ENCODE measurements around the gene ALOXE3.

DNA sequence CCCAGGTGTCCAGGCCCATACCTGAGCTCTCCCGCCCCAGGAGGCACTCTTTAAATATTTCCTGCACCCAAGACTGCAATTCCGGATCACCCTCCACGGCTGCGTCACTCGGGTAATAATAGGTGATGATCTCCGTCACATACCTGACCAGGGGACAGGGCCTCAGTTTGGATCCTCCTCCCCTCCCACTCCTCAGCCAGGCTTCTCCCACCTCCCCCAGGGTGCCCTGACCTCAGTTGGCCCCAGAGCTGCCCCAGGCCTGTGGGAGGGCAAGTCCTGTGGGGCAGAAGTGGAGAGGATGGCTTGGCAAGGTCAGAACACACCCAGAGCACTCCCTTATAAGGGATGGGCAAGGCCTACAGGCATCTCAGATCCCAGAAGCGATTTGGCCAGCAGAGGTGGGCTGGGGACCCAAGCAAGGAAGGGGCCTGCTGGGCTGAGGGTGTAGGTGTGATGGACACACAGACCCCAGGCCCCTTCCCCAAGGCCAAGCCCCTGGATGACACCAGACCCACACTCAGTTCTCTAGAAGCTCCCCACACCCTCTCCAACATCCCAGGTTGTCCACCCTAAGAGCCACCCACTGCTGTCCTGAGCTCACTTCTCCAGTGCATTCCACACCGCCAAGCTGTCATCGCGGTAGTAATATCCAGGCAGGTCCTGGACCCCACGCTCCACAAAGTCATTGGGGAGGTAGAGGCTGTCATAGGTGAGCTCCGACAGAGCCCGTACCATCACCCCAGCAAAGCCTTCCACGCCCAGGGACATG is 42.6 kb downstream of the ALOXE3 start:
- TF ChIP-seq, protein P1, sequence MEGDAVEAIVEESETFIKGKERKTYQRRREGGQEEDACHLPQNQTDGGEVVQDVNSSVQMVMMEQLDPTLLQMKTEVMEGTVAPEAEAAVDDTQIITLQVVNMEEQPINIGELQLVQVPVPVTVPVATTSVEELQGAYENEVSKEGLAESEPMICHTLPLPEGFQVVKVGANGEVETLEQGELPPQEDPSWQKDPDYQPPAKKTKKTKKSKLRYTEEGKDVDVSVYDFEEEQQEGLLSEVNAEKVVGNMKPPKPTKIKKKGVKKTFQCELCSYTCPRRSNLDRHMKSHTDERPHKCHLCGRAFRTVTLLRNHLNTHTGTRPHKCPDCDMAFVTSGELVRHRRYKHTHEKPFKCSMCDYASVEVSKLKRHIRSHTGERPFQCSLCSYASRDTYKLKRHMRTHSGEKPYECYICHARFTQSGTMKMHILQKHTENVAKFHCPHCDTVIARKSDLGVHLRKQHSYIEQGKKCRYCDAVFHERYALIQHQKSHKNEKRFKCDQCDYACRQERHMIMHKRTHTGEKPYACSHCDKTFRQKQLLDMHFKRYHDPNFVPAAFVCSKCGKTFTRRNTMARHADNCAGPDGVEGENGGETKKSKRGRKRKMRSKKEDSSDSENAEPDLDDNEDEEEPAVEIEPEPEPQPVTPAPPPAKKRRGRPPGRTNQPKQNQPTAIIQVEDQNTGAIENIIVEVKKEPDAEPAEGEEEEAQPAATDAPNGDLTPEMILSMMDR (IDR thresholded peaks at IDR 0.05) = no peak
- TF ChIP-seq POLR2A (IDR thresholded peaks at IDR 0.05) = no peak
- no peak for TF ChIP-seq POLR2AphosphoS5 (IDR thresholded peaks at IDR 0.05)
- no peak for TF ChIP-seq EP300 (IDR thresholded peaks at IDR 0.05)

Measured in upper lobe of left lung (tissue), 4 donors.